Neural cell (in vitro differentiated cells): Measurements from ENCODE around the gene PCDHA6.

Experiments used
- CTCF ChIP-seq: fragments of 450-650 bp; IDR thresholded peaks from 2 replicates; pipeline ENCODE4 v1.5.1; 2014; ENCODE audit warnings: antibody characterized with exemption, mild to moderate bottlenecking, moderate library complexity; ENCODE audit not compliant: poor library complexity, severe bottlenecking
- MXI1 ChIP-seq: fragments of 450-650 bp; conservative IDR thresholded peaks from 2 replicates; pipeline ENCODE4 v1.6.1; 2014; ENCODE audit warnings: antibody characterized with exemption, mild to moderate bottlenecking; ENCODE audit not compliant: poor library complexity, severe bottlenecking
- POLR2AphosphoS5 ChIP-seq: IDR thresholded peaks from 2 replicates; pipeline ENCODE4 v1.6.1; 2012
- TAF1 ChIP-seq: IDR thresholded peaks from 2 replicates; pipeline ENCODE4 v1.6.1; 2012; ENCODE audit warnings: low read depth

GRCh38 chr5:140869555-140869886 is 41.8 kb downstream of the PCDHA6 start:
- TF ChIP-seq MXI1 (no peak), CTCF (peak; percentile 36), TAF1 (no peak), POLR2AphosphoS5 (no peak)
